ENCODE results near the gene ABCD1.

The ABCD1 gene

DNA sequence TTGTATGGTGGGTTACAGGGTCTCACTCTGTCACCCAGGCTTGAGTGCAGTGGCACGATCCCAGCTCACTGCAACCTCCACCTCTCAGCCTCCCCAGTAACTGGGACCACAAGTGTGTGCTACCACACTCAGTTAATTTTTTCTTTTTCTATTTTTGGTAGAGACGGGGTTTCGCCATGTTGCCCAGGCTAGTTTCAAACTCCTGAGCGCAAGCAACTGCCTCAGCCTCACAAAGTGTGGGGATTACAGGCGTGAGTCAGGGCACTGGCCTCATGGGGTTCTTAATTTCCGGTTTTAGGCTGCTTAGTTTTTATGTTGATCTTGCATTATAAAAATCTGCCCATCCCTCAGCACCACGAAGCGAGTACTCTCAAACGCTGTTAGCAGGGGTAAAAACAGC is 7.2 kb upstream of the ABCD1 start:
- TF ChIP-seq, protein P1, sequence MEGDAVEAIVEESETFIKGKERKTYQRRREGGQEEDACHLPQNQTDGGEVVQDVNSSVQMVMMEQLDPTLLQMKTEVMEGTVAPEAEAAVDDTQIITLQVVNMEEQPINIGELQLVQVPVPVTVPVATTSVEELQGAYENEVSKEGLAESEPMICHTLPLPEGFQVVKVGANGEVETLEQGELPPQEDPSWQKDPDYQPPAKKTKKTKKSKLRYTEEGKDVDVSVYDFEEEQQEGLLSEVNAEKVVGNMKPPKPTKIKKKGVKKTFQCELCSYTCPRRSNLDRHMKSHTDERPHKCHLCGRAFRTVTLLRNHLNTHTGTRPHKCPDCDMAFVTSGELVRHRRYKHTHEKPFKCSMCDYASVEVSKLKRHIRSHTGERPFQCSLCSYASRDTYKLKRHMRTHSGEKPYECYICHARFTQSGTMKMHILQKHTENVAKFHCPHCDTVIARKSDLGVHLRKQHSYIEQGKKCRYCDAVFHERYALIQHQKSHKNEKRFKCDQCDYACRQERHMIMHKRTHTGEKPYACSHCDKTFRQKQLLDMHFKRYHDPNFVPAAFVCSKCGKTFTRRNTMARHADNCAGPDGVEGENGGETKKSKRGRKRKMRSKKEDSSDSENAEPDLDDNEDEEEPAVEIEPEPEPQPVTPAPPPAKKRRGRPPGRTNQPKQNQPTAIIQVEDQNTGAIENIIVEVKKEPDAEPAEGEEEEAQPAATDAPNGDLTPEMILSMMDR (conservative IDR thresholded peaks at IDR 0.05): no peak
- TF ChIP-seq ZFX (IDR thresholded peaks at IDR 0.05): no peak
- H3K27ac ChIP-seq: no peak overlapping the region

DNA sequence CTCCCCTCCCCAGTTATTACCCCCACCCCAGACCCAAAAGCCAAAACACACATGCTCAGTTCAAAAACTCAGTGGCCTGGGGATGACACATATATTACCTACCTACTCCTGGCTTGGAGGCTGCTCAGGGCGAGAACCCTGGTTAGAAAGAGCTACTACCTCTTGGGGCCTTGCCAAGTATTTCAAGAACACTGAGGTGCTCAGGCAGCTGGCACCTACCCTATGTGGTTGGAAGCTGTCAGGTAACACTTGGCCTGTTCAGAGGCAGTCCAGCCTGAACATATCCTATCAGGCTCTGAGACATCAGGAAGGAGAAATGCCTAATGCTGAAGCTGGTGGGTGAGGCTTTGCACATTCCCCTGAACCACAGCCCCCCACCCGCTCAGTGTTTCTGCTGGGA is 5.4 kb upstream of the ABCD1 start:
- no peak overlapping the region for H3K27ac ChIP-seq
- TF ChIP-seq, protein P1 (conservative IDR thresholded peaks at IDR 0.05): no peak
- TF ChIP-seq ZFX (IDR thresholded peaks at IDR 0.05): no peak

DNA sequence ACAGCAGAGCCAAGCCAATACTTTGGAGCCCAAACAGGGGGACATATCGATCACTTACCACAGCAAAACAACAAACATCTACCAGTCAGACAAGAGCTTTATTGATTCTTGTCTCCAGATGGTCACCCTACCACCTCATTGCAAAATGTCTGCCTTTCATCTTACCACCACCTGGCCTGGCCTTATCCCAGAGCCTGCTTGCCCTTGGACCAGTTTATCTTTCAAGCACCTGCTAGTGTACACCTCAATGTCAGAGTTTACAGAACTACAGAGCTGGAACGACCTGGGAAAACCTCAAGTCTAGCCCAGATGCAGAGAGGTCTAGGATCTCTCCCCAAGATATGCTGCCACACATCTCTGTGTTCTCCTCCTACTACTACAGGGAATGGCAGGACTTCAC is 5.0 kb upstream of the ABCD1 start:
- no peak overlapping the region for H3K27ac ChIP-seq

DNA sequence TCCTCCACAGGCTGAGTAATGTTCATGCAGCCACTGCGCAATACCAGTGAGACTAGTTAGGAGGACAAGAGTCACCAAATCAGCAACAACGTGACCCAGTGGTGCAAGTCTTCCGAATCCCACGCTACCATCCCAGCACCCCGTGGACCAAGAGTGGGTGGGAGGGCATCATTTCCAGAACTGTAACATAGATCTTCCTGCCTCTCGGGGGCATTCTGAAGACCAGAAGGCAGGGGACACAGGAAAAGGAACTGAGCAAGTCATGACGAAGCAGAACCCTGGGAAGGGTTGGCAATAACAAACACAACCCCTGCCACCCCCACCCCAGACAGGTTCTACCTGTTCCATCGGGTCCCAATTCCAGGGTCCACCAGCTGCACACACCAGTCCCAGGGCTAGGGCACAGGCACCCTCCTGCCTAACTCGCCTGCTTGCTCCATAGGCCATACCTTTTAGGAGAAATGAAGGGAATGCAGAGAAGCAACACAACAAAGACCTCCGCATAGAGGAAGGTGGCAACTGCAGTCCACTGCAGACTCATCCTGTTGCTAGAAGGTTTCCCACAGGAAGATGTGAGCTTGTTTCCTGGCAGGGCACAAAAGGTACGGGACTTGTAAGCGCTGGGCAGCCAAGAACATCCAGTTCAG is 1.8 kb upstream of the ABCD1 start:
- peak overlapping the region; percentile 95 for H3K27ac ChIP-seq
- TF ChIP-seq, protein P1 (conservative IDR thresholded peaks at IDR 0.05): no peak
- TF ChIP-seq ZFX (IDR thresholded peaks at IDR 0.05): no peak

More for the DNA sequence above, 5.0 kb upstream of the ABCD1 start:
- TF ChIP-seq, protein P1 (conservative IDR thresholded peaks at IDR 0.05): no peak
- no peak for TF ChIP-seq ZFX (IDR thresholded peaks at IDR 0.05)

DNA sequence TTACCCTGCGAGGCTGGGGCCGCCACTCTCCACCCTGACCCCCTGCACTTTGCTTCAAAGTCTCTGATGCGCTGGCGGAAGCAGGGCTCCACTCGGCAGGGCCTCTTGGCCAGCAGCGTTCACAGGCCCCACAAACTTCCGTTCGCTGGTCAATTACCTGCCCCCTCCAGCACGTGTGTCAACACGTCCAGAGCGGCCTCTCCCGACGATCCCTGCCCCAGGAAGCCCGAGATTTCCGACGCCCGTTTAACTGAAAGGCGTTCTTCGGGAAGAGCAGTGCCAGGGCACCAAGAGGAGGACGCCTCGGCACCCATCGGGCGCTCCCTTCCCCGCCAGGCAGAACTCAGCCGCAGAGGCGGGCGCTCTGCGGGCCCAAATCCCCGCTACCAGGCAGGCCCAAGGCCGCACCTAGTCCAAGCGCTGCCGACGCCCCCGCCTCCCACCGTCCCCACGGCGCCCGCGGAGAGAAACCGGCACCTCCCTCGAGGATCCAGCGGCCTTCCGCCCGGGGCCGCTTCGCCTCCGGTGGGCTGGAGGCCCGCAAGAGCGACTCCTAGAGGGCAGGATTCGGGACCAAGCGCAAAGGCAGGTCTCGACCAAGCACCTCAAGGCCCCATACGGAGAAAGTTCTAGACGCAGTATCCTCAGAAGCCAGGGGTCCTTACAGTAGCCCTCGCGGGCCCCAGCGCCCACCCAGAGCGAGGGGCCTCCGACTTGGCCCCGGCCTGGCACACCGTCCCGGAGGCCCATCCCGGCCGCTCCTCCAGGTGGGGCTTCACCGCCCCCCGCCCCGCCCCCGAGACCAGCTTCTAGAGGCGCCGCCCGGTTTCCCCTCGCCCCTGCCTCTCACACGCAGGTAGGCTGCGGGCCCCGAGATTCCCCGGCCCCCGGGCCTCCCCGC is 1.1 kb upstream of the ABCD1 start:
- H3K27ac ChIP-seq: peak overlapping the region; percentile 95
- TF ChIP-seq, protein P1 (conservative IDR thresholded peaks at IDR 0.05): peak; percentile 45
- peak; percentile 35; the same call in 1 of the 2 replicates for TF ChIP-seq ZFX (IDR thresholded peaks at IDR 0.05)

DNA sequence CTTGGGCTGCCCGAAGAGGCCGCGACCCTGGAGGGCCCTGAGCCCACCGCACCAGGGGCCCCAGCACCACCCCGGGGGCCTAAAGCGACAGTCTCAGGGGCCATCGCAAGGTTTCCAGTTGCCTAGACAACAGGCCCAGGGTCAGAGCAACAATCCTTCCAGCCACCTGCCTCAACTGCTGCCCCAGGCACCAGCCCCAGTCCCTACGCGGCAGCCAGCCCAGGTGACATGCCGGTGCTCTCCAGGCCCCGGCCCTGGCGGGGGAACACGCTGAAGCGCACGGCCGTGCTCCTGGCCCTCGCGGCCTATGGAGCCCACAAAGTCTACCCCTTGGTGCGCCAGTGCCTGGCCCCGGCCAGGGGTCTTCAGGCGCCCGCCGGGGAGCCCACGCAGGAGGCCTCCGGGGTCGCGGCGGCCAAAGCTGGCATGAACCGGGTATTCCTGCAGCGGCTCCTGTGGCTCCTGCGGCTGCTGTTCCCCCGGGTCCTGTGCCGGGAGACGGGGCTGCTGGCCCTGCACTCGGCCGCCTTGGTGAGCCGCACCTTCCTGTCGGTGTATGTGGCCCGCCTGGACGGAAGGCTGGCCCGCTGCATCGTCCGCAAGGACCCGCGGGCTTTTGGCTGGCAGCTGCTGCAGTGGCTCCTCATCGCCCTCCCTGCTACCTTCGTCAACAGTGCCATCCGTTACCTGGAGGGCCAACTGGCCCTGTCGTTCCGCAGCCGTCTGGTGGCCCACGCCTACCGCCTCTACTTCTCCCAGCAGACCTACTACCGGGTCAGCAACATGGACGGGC is 579 bp downstream of the ABCD1 start:
- TF ChIP-seq, protein P1 (conservative IDR thresholded peaks at IDR 0.05): no peak
- TF ChIP-seq ZFX (IDR thresholded peaks at IDR 0.05): no peak
- peak overlapping the region; percentile 95 for H3K27ac ChIP-seq
